ENCODE results near the gene NMNAT3. TPM values are rescaled to one million over a fixed set of nuclear protein-coding genes. Genes with fewer than 3 reads are reported as not detected.

The NMNAT3 gene
- total RNA-seq, 2 donors from 2014 or later = 3.0 to 14.1 TPM

- no peak for DNase-seq (ENCODE audit: low spot score)
- Histone ChIP-seq H3K36me3 (no peaks in the 10 kb centered on the region), H3K27ac (no peak overlapping the region), H3K4me3 (no peak overlapping the region), H3K27me3 (replicated peaks; ENCODE audit: insufficient read depth) (no peaks in the 10 kb centered on the region), H3K4me1 (ENCODE audit: control insufficient read depth in 1 of 2, low read depth in 2 of 2) (peaks cover 0 to 7% of the 10 kb centered on the region in 2 donors), H3K9me3 (no peaks in the 10 kb centered on the region)
- no peak for ATAC-seq (ENCODE audit: insufficient number of reproducible peaks, low FRiP score, low read depth)
- no peak for TF ChIP-seq CTCF (IDR thresholded peaks at IDR 0.05)
These were observed 152.7 kb downstream of the NMNAT3 start for GRCh38 chr3:139524841-139525636.

GRCh38 chr3:139523718-139524117 lies 154.1 kb downstream of the NMNAT3 start:
- DNase-seq (ENCODE audit: low spot score) = no peak
- no peak overlapping the region for H3K27ac ChIP-seq

GRCh38 chr3:139523166-139523565 lies 154.6 kb downstream of the NMNAT3 start:
- peaks cover 0 to under 1% of the 10 kb centered on the region in 2 donors for H3K4me1 ChIP-seq (ENCODE audit: control insufficient read depth in 1 of 2, low read depth in 2 of 2)
- no peaks in the 10 kb centered on the region for H3K27me3 ChIP-seq (replicated peaks; ENCODE audit: insufficient read depth)
- no peak for DNase-seq (ENCODE audit: low spot score)
- H3K36me3 ChIP-seq = no peaks in the 10 kb centered on the region
- TF ChIP-seq CTCF (IDR thresholded peaks at IDR 0.05) = no peak
- ATAC-seq (ENCODE audit: insufficient number of reproducible peaks, low FRiP score, low read depth) = no peak
- H3K27ac ChIP-seq = no peak overlapping the region
- no peaks in the 10 kb centered on the region for H3K9me3 ChIP-seq
- H3K4me3 ChIP-seq = no peak overlapping the region

More at GRCh38 chr3:139523718-139524117, 154.1 kb downstream of the NMNAT3 start:
- no peak for TF ChIP-seq CTCF (IDR thresholded peaks at IDR 0.05)
- H3K9me3 ChIP-seq = no peaks in the 10 kb centered on the region
- H3K27me3 ChIP-seq (replicated peaks; ENCODE audit: insufficient read depth) = no peaks in the 10 kb centered on the region
- no peaks in the 10 kb centered on the region for H3K4me1 ChIP-seq (ENCODE audit: control insufficient read depth in 1 of 2, low read depth in 2 of 2)
- no peaks in the 10 kb centered on the region for H3K36me3 ChIP-seq
- no peak overlapping the region for H3K4me3 ChIP-seq
- ATAC-seq (ENCODE audit: insufficient number of reproducible peaks, low FRiP score, low read depth) = no peak

GRCh38 chr3:139522421-139522820 lies 155.4 kb downstream of the NMNAT3 start:
- TF ChIP-seq CTCF (IDR thresholded peaks at IDR 0.05) = no peak
- no peak for ATAC-seq (ENCODE audit: insufficient number of reproducible peaks, low FRiP score, low read depth)
- H3K4me1 ChIP-seq (ENCODE audit: control insufficient read depth in 1 of 2, low read depth in 2 of 2) = peaks cover 0 to 8% of the 10 kb centered on the region in 2 donors
- H3K4me3 ChIP-seq = no peak overlapping the region
- H3K27ac ChIP-seq = no peak overlapping the region
- no peaks in the 10 kb centered on the region for H3K27me3 ChIP-seq (replicated peaks; ENCODE audit: insufficient read depth)
- H3K36me3 ChIP-seq = no peaks in the 10 kb centered on the region
- H3K9me3 ChIP-seq = no peaks in the 10 kb centered on the region
- no peak for DNase-seq (ENCODE audit: low spot score)

GRCh38 chr3:139521816-139522215 lies 156.0 kb downstream of the NMNAT3 start:
- no peaks in the 10 kb centered on the region for H3K36me3 ChIP-seq
- peaks cover 0 to 13% of the 10 kb centered on the region in 2 donors for H3K4me1 ChIP-seq (ENCODE audit: control insufficient read depth in 1 of 2, low read depth in 2 of 2)
- H3K27ac ChIP-seq = no peak overlapping the region
- no peaks in the 10 kb centered on the region for H3K27me3 ChIP-seq (replicated peaks; ENCODE audit: insufficient read depth)
- H3K4me3 ChIP-seq = no peak overlapping the region
- ATAC-seq (ENCODE audit: insufficient number of reproducible peaks, low FRiP score, low read depth) (no peak), DNase-seq (ENCODE audit: low spot score) (no peak)
- no peak for TF ChIP-seq CTCF (IDR thresholded peaks at IDR 0.05)
- no peaks in the 10 kb centered on the region for H3K9me3 ChIP-seq

Data from thoracic aorta (tissue), 2 donors.